Left renal pelvis (tissue), 4 donors: ENCODE results near the gene SRBD1. TPM values are rescaled to one million over a fixed set of nuclear protein-coding genes. Genes with fewer than 3 reads are reported as not detected.

Experiments used
- DNase-seq, 4 donors: peaks; one replicate each; pipeline ENCODE4 v3.0.0-alpha.2; 2013; ENCODE audit warnings: low read depth in 4 of 4, low spot score in 3 of 4
- polyA plus RNA-seq, 4 donors: library from polyadenylated mRNA; unstranded; fragments of 120-200 nt; gene quantifications; one replicate each; pipeline ENCODE4 v1.2.1, GENCODE V29; 2013; ENCODE audit not compliant: insufficient read length in 4 of 4

The SRBD1 gene
- polyA plus RNA-seq, 4 donors = 21.3 to 29.2 (median 23.8) TPM

DNA sequence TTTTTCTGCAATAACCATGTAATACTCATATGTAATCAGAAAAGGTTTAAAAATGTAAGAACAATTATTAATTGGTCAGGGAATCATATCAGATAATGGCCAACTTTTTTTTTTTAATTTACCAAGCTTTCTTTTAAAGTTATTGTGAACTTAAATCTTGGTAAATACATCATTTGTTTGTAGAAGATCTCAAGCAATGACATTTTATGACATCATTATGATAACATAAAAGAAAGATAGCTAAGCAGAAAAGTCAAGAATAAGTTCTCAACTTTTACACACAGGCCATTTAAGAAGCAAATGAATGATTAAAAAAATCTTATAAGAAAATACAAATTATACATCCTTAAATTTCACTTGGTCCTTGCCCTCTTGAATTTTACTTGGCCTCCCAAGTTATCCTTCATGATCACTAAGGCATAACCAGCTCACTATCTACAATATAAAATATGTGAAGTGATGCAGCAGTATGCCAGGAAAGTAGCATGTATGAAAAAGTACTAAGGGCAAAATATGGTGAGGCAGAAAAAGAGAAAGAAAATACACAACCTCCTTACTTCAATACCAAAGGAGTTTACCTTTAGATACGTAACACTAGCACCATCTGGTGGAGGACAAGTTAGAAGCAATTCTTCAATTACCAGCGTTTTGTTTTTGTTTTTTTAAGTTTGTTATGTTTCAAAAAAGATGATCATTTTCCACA lies 116.6 kb downstream of the SRBD1 start:
- DNase-seq = peak; percentile 35 to 58 (median 44)

DNA sequence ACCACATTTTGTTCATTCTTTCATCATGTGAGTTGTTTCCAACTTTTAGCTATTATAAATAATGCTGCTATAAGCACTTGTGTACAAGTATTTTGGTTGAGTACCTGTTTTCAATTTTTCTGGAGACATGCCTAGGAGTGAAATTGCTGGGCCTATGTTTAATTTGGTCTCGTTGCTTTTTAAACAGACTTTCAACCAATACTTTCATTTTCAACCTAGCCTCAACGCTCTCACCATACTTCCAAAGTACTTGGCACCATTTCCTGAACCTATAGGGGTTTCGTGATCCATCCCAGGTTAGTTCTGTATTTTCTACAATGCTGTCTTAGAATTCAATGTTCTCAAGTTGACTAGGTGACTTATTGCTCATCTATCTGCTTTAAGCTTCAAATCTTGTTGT lies 126.1 kb downstream of the SRBD1 start:
- no peak for DNase-seq

DNA sequence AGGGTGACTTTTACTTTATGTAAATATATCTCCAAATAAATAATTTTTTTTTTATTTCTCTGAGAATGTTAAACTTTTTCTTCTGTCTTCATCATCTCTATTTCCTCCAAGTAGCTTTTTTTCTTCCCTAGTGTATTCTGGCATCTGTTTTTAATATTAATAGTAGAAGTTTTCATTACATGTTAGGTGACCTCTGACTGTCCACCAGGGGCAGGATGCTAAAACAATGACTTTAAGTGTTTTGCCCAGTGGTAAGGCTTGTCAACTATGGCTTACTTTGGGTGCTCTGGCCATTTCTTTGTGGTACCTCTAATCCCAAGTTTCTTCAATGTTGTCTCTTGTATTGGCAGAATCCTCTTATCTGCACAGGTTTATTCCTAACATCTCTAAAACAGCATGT lies 127.1 kb downstream of the SRBD1 start:
- no peak for DNase-seq

DNA sequence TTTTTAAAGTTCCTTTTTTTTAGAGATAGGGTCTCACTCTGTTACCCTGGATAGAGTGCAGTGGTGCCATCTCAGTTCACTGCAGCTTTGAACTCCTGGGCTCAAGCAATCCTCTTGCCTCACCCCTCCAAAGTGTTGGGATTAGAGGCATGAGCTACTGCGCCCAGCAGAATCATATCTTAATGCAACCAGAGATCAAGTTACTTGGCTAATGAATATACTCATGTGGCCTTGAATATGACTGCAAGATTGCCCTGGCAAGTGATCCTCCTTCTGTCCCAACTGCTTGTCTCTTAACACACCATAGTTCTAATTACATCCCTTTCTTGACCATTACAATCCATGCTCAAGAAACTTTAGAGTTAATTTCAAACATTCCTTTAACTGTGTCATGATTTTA lies 133.5 kb downstream of the SRBD1 start:
- DNase-seq = no peak

DNA sequence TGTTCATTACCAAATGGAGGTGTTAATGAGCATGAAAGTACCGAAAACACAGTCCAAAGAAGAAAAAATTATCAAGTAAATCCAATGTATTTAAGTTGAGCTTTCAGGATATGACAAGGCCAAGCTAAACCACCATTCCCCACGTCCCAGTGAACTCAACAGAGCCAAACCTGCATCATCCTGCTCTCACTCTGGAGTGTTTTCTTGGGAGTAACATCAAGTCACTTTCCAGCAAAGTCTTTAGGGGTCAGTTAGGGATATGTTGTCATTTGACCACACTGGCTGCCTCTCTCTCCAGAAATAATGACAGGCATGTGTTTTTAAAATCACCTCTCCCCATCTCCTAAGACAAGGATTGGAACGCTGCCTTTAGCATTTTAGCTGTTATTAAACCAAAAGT lies 140.5 kb downstream of the SRBD1 start:
- no peak for DNase-seq

DNA sequence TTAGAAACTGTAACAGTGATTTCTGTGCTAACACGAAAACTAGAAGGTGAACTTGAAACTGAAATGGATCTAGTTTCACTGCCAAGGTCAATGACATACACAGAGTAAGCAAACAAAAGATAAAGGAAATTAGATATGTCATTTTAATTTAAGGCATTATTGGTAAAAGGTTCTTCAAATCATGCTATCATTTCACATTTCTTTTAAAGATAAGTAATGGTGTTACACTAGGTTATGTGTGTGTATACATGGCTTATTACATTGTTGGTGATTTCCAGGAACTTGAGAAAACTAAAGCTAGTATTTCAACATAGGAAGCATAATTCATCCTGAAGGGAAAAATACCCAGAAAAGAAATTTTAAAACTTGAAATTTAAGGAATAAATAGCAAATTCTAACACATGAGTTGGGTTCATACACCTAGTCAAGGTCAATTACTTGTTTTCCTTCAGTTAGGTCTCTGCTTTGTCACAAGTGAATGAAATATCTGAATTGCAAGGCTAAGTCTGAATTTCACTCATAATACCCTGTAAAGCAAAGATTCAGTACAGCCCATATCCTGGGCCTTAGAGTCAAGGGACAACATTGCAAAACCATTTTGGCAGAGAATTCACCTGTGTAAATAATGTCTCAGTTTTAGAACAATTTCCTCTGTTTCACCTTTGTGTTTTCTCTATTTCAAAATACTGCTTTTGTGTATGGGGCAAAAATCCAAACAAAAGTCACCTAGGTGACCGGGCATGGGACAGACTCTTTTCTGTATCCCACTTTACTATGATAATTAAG lies 141.6 kb downstream of the SRBD1 start:
- DNase-seq = no peak

DNA sequence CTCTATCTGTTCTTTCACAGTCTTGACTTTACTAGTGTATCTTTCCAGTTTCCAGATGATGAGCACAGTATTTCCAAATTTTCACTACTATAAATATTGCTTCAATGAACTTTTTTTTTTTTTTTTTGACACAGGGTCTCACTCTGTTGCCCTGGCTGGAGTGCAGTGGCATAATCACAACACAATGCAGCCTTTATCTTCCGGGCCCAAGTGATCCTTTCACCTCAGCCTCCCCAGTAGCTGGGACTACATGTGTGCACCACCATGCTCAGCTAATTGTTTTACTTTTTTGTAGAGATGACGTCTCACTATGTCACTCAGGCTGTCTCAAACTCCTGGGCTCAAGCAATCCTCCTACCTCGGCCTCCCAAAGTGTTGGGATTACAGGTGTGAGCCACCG lies 142.8 kb downstream of the SRBD1 start:
- DNase-seq = no peak

DNA sequence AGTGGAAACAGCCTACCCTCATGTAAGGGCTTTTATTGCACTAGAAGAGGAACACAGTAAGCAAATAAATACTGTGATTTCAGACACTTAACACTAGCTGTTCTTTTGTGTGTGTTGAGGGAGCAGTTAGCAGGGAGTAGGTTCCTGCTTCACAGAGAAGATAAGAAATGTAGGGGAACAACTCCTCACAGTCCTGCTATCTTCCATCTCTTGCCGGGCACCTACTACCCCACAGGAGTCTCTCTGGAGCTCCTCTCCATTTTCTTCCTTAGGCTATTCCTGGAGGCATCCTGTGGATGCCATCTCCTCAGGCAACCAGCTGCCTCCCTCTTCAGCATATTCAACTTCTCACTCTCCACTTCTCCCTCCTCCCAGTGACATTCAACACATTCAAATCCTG lies 145.0 kb downstream of the SRBD1 start:
- no peak for DNase-seq

DNA sequence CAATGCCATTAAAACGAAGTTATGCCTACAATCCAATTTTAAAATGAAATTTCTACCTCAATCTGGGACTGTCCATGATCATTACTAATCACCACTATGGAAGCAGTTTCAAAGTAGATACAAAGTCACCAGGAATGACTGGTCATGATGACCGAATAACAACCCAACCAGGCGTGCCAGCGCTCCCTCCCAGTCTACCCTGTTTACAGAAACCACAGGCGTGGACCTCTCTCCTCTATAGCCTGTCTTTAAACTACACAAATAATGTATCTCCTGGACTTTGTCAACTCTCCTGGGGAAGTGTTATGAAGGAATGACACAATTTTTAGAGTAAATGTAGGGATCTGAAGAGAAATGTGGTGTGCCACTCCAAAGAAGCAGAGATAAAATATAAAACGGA lies 150.2 kb downstream of the SRBD1 start:
- no peak for DNase-seq

DNA sequence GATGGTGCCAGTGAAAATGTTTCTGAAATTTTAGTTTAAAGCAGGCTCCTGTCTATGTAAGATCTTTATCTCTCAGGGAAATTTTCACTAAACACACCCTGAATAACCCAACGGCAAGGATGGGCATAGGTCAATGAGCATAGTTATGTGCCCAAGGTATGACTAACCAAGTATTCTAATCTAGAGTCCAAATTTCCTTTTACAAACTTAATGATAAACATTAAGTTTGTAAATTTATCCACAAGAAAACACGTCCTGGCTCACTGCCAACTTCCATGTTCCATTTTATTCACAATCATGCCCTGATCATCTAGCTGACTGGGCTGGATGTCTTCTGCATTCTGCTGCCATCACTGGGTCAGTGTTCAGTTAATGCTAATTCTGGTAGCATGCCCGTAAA lies 151.2 kb downstream of the SRBD1 start:
- no peak for DNase-seq

DNA sequence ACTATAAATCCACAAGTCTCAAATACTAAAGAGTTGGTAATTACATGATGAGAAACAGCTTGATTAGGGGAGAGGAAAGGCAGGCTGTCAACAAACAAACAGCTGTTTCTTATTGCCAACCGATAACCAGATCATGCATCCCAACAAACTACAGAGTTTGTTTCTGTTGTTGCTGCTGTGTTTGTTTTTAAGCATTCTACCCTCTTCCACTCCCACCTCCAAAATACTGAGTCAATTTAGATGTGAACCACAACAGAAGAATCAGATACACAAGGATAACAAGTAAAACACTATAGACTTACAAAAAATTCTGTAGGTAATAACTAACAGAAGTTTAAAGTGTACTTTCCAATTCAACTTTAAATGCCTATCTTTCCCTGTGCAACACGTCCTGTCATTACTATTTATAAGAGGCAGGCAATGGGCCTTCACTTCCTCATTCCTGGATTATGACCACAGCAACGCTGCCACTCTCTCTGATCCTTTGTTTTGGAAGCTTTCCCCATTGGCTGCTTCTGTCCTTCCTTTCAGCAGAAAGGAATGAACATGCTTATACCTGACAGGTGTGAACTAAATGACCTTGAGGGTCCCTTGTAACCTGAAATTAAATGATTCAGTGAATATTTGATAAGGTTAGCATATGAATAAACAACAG lies 152.0 kb downstream of the SRBD1 start:
- peak in 2 of 4 donors; percentile 29 to 36 for DNase-seq

DNA sequence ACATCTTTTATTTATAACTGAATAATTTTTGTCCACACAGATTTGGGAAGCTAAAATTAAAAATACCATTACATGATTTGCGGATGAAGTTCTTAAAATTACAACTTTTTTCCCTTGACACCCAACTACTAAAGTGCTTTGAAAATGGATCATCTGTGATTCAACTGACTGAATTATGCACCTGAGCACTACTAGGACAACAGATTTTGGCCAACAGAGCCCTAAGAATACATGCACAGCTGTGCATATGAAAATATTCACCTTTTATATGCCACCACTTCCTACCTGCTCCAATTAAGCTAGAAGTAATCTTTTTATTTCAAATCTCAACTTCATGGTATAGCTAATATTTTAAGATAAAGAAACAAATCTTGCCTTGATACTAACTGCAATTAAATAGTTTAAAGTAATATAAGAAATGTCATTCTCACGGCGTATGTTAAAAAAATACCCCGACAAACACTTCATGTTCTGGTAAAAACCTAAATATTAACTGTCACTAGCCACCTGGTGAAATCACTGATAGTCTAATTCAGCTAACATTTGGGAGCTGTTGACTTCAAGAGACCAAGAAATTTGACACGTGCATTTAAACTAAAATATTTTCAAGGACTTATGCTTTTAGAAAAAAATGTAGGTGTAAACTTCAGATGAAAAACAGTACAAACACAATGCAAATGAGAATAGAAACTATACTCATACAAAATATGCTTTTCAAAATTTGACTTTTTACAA lies 153.7 kb downstream of the SRBD1 start:
- no peak for DNase-seq

DNA sequence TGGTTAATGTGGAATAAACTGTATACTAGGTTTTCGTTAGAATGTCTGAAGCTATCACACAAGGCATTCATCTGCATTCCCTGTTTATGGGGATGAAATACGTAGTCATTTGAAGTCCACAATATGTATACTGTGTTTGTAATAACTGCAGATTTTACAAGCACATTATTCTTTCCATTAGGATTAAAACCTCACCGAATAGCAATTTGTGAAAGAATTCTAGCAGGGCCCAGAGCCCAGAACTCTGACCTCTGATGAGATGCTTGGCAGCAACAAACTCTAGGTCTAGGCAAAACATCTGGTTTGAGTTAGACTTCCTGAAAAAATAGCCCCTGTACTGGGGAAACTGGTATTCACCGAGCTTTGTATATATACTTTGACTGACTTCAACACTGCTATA lies 158.2 kb downstream of the SRBD1 start:
- DNase-seq = no peak

DNA sequence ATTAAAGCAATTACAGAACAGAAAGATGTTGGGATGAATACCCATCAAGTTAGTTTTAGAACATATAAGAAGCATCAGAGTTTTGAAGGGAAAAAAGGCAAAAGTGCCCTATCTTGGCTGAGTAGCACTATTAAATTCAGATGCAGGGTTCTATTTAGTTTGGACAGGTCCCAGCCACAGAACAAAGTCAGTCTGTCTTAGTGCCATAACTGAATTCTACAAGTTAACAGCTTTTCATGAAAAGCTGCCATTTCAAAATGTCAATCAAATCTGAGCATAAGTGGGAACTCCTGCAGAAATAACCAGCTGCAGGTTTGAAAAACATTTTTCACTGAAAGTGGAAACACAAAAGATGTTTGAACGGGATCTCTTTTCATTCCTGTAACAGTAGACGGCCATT lies 160.4 kb downstream of the SRBD1 start:
- DNase-seq = no peak

DNA sequence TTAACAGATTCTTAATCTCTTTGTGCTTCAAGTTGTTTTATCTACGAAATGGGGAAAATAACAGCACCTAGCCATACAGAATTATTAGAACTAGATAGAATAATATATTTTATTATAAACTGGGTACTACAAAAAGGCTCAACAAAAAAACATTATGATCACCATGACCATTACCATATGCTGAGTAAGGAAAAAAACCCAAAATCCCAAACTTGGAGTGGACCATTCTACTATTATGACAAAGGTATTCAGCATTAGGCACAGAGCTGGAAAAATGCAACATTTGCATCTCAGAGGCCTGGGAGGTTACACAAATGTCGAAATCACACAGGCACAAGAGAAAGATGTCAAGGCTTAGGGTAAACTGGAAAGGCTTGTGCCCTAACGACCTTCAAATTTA lies 162.8 kb downstream of the SRBD1 start:
- no peak for DNase-seq

DNA sequence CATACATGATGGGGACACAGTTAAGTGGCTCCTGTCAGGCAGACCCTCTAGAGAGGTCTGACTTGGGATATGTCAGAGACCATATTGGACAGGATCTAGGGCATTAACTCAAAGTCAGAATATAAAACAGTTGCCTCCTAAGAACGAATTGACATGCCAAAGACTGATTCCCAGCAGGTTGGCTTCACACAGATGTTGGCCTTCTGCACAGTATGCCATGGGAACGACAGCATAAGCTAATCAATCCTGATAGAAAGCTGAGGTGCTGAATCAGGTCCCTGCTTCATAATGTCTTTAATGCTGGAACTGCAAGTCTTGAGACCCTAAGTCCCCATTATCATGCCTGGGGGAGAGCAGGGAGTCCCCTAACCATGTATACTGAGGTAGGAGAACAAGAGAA lies 165.1 kb downstream of the SRBD1 start:
- no peak for DNase-seq

DNA sequence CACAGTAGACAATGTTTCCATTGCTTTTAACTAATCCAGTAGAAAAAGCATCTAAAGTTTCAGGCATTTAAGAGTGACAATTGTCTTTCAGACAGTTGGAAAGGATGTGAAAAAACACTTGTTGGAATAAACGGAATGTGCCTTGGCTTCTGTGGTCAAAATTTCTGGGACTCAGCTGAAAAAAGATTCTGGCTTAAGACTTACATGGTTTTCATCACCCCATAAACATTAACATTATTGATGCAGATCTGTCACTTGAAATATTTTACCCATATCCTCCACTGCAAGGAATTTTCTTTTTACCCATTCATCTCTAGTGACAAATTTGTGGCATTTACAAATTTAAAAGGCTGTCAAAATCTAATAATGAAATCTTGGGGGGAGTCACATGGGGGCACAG lies 166.0 kb downstream of the SRBD1 start:
- no peak for DNase-seq

DNA sequence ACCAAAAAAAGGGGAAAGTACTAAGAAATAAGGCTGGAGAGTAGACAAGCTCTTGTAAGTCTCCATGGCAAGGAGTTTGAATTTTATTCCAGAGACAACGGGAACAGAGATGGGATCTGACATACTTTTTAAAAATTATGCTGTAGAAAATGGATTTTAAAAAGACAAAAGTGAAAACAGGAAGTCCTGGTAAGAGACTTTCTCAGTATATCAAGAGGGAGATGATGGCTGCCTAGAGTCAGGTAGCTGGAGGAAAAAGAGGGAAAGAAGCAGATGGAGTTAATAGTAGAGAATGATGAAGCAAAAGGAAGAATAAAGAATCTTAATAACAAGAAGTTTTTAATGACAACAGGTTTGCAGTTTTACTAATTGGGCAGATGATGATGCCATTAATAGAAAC lies 168.1 kb downstream of the SRBD1 start:
- no peak for DNase-seq

DNA sequence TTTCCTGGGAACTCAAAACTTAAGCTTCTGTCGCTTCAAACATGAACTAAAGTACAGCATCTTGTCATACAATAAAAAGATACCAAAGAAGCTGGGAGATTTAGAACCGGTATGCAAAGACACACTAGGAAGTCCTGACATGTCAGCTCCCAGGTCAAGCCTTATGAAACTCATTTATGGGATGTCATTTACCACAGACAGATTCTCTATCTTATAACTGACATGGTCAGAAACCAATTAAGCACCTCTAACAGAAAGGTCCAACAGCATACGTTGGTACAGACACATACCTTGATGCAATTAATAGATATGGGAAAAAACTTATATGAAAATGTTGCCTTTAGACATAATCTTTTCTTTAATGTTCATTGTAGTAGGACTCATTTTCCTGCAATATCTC lies 169.0 kb downstream of the SRBD1 start:
- no peak for DNase-seq

DNA sequence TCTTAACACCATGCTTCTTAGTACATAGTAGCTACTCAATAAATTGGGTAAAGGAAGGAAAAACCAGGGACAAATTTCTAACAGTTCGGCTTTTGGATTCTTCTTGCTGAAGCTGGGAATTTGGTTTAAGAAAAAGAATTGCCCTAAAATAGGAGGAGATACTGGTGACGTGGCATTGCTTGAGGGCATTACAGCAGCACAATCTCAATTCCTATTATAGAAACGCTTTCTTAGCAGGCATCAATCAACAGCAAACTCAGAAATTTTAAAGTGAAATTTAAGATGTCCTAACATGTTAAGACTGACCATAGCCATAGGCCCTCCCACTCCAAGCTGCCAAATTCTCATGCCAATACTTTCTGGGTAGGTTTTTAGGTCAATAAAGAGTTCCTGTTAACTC lies 169.5 kb downstream of the SRBD1 start:
- no peak for DNase-seq
